ENCODE data around the gene SPAG9.

GRCh38 chr17:51004249-51004648, 116.4 kb downstream of the SPAG9 start:
- TF ChIP-seq CTCF (IDR thresholded peaks at IDR 0.05) (no peak), ZFX (IDR thresholded peaks at IDR 0.05; ENCODE audit: borderline replicate concordance) (no peak)
